HEK293T (cell line): Measurements from ENCODE around the gene CYP26A1.

Experiments
- CTCF ChIA-PET: fragments of 350-600 bp; formaldehyde crosslinking; extraction: SDS; loops from one replicate; lab custom pipeline; 2021; ENCODE audit warnings: antibody characterized with exemption, inconsistent platforms; lab: Yijun Ruan, JAX
- POLR2A ChIA-PET: fragments of 350-600 bp; formaldehyde crosslinking; extraction: SDS; loops from one replicate; lab custom pipeline; 2020; ENCODE audit warnings: antibody characterized with exemption, inconsistent platforms; lab: Yijun Ruan, JAX
- DNase-seq: peaks from one replicate; pipeline ENCODE4 v3.0.0; 2012; ENCODE audit warnings: mixed read lengths; ENCODE audit errors: extremely low spot score
- ARNT ChIP-seq: fragments of 450-650 bp; IDR thresholded peaks from 2 replicates; pipeline ENCODE4 v1.6.1; 2017; ENCODE audit warnings: mild to moderate bottlenecking
- BHLHE40 ChIP-seq: fragments of 450-650 bp; IDR thresholded peaks from 2 replicates; pipeline ENCODE4 v1.6.1; 2016; ENCODE audit warnings: mild to moderate bottlenecking, moderate library complexity, borderline replicate concordance
- CTBP1 ChIP-seq: fragments of 450-650 bp; IDR thresholded peaks from 2 replicates; pipeline ENCODE4 v1.6.1; 2016; ENCODE audit warnings: borderline replicate concordance
- ELF4 ChIP-seq: fragments of 450-650 bp; IDR thresholded peaks from 2 replicates; pipeline ENCODE4 v1.6.1; 2017; ENCODE audit warnings: antibody characterized with exemption
- FOXA1 ChIP-seq: fragments of 450-650 bp; IDR thresholded peaks from 2 replicates; pipeline ENCODE4 v1.6.1; 2016; ENCODE audit warnings: mild to moderate bottlenecking
- FOXK2 ChIP-seq: fragments of 450-650 bp; IDR thresholded peaks from 2 replicates; pipeline ENCODE4 v1.6.1; 2016; ENCODE audit warnings: mild to moderate bottlenecking
- FOXM1 ChIP-seq: fragments of 450-650 bp; IDR thresholded peaks from 2 replicates; pipeline ENCODE4 v1.6.1; 2017; ENCODE audit warnings: mild to moderate bottlenecking, borderline replicate concordance
- HDGF ChIP-seq: fragments of 450-650 bp; IDR thresholded peaks from 2 replicates; pipeline ENCODE4 v1.6.1; 2017; ENCODE audit warnings: antibody characterized with exemption, borderline replicate concordance
- L3MBTL2 ChIP-seq: fragments of 450-650 bp; conservative IDR thresholded peaks from 2 replicates; pipeline ENCODE4 v1.6.1; 2016; ENCODE audit warnings: mild to moderate bottlenecking
- LEF1 ChIP-seq: fragments of 450-650 bp; IDR thresholded peaks from 2 replicates; pipeline ENCODE4 v1.6.1; 2017; ENCODE audit warnings: mild to moderate bottlenecking, borderline replicate concordance
- NFRKB ChIP-seq: fragments of 450-650 bp; IDR thresholded peaks from 2 replicates; pipeline ENCODE4 v1.6.1; 2016; ENCODE audit warnings: mild to moderate bottlenecking, moderate library complexity
- PKNOX1 ChIP-seq: fragments of 450-650 bp; IDR thresholded peaks from 2 replicates; pipeline ENCODE4 v1.6.1; 2016
- SP1 ChIP-seq: fragments of 450-650 bp; IDR thresholded peaks from 2 replicates; pipeline ENCODE4 v1.6.1; 2017
- SUZ12 ChIP-seq: fragments of 450-650 bp; IDR thresholded peaks from 2 replicates; pipeline ENCODE4 v1.6.1; 2016; ENCODE audit warnings: mild to moderate bottlenecking
- TARDBP ChIP-seq: fragments of 450-650 bp; IDR thresholded peaks from 2 replicates; pipeline ENCODE4 v1.6.1; 2016
- ZNF384 ChIP-seq: fragments of 450-650 bp; IDR thresholded peaks from 2 replicates; pipeline ENCODE4 v1.6.1; 2016

The CYP26A1 gene

GRCh38 chr10:93058139-93058538, 15.6 kb upstream of the CYP26A1 start:
- DNase-seq = no peak
- ChIA-PET POLR2A (no interaction called here), CTCF (no interaction called here)
- TF ChIP-seq FOXM1 (no peak), L3MBTL2 (no peak), FOXA1 (no peak), SP1 (no peak), ELF4 (no peak), SUZ12 (no peak), ZNF384 (no peak), FOXK2 (no peak), NFRKB (no peak), BHLHE40 (no peak), CTBP1 (no peak), TARDBP (no peak), LEF1 (no peak), HDGF (no peak), ARNT (no peak), PKNOX1 (no peak)

DNA sequence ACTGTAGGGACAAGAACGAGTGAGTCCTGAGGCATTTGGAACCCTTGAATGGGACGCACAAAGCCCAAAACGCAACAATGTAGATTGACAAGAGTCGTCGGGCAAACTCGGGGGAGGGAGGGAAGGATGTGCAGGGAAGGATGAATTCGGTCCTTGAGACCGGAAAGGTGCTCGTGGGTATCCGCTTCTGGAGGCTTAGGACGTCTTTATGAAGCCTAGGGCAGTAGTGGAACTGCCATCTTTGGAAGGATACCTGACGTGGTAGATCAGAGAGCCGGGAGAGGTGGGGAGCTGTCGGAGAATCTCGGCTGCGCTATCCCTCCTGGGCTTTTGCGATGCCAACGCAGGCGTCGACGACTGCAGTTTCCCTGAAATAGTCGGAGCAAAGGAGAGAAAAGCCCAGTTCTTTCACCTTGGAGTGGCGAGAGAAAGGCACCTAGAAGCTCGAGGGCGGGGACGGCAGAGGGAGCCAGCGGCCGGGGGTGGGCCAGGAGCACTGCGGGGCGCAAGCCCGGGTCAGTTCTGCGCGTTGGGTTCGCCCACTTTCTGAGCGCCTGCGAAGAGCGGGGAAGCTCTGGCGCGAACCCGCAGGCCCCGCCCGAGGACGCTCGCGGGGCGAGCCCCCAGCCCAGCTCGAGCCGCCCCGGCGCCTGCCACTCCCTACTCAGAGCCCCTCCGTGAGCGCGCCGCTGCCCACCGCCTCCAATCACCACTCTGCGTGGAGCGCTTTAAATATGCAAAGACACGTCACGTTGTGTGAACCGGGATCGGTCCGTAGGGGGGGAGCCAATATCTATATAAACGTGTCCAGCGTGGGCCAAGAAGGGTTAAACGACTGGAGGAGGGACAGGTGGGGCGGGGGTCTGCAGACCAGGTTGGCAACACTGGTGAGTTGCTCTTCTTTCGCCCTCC, 13.5 kb upstream of the CYP26A1 start, which contains the start of gene CYP26C1:
TSS of gene CYP26C1 (plus strand) at position 824 of the 912 bp plus-strand sequence. CDS start 466 bp downstream, outside the sequence.
- CTCF ChIA-PET = no interaction called here
- DNase-seq = no peak
- POLR2A ChIA-PET = no interaction called here
- TF ChIP-seq CTBP1 = no peak
- no peak for TF ChIP-seq TARDBP
- no peak for TF ChIP-seq FOXM1
- no peak for TF ChIP-seq ARNT
- no peak for TF ChIP-seq BHLHE40
- no peak for TF ChIP-seq L3MBTL2
- TF ChIP-seq FOXA1 = no peak
- TF ChIP-seq SP1 = no peak
- TF ChIP-seq ELF4 = no peak
- TF ChIP-seq NFRKB = no peak
- no peak for TF ChIP-seq SUZ12
- no peak for TF ChIP-seq FOXK2
- TF ChIP-seq ZNF384 = no peak

DNA sequence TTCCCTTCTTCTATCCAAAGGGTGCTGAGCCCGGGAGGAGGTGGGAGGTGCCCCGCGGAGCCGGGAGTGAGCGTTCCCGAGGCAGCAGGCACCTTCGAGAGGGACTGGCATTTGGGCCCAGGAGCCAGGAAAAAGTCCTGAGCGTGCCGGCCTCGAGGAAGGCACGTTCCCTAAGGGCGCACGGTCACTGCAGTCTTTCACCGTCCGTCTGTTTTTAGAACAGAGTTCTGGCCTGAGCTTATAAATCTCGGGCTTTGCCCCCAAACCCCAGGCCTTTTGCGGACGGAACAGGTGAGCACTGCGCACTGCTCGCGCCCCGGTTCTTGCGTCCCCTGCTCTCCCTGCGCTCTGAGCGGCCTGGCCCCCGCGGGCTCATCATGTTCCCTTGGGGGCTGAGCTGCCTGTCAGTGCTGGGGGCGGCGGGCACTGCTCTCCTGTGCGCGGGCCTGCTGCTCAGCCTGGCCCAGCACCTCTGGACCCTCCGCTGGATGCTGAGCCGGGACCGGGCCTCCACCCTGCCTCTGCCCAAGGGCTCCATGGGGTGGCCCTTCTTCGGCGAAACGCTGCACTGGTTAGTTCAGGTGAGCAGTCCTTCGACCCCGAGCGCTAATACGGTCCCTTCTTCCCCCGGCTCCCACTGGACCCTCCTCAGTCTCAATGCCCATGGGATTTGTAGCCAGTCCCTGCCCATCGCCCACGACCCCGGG, 12.7 kb upstream of the CYP26A1 start:
- POLR2A ChIA-PET = no interaction called here
- TF ChIP-seq BHLHE40 = no peak
- no peak for TF ChIP-seq CTBP1
- TF ChIP-seq SUZ12 = no peak
- TF ChIP-seq ELF4 = no peak
- no peak for TF ChIP-seq PKNOX1
- no peak for TF ChIP-seq SP1
- TF ChIP-seq FOXM1 = no peak
- no peak for TF ChIP-seq ARNT
- no peak for TF ChIP-seq NFRKB
- TF ChIP-seq ZNF384 = no peak
- no peak for TF ChIP-seq HDGF
- no peak for TF ChIP-seq FOXK2
- TF ChIP-seq LEF1 = no peak
- no peak for TF ChIP-seq L3MBTL2
- TF ChIP-seq FOXA1 = no peak
- TF ChIP-seq TARDBP = no peak
- CTCF ChIA-PET = no interaction called here
- no peak for DNase-seq

GRCh38 chr10:93061594-93062513, 11.8 kb upstream of the CYP26A1 start:
- POLR2A ChIA-PET = no interaction called here
- CTCF ChIA-PET = no interaction called here
- TF ChIP-seq ZNF384 (no peak), ARNT (no peak), FOXM1 (no peak), ELF4 (no peak), L3MBTL2 (no peak), HDGF (no peak), PKNOX1 (no peak)
- no peak for DNase-seq

- POLR2A ChIA-PET = no interaction called here
- no peak for DNase-seq
- CTCF ChIA-PET = no interaction called here
- TF ChIP-seq ZNF384 (no peak), ARNT (no peak), L3MBTL2 (no peak), BHLHE40 (no peak), SUZ12 (no peak)
Measured at GRCh38 chr10:93062514-93063143, 11.1 kb upstream of the CYP26A1 start.
